ENCODE measurements around the gene KRT8.
"Not testable (repeated sequence)": the region's sequence is repeated elsewhere in the genome, so short reads cannot be mapped to it uniquely, and the experiment has no call there.

The KRT8 gene

DNA sequence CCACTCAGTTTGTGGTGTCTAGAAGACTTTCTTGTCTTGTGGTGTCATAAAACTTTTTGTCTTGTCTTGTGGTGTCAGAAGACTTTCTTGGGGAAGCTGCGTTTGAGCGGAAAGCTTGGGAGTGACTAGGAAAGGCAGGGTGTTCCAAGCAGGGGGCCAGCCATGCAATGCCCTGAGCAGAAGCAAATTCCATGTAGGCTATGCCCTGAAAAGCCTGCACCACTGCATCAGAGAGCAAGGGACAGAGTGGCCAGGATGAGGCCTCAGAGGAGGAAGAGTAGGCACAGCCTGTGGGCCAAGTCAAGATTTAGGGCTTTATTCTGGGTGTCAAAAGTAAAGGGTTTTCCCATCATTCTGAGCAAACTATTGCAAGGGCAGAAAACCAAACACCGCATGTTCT is 14.5 kb downstream of the KRT8 start:
- no peaks in the 10 kb centered on the region for H3K27me3 ChIP-seq (ENCODE audit: insufficient read depth, poor library complexity, severe bottlenecking)

DNA sequence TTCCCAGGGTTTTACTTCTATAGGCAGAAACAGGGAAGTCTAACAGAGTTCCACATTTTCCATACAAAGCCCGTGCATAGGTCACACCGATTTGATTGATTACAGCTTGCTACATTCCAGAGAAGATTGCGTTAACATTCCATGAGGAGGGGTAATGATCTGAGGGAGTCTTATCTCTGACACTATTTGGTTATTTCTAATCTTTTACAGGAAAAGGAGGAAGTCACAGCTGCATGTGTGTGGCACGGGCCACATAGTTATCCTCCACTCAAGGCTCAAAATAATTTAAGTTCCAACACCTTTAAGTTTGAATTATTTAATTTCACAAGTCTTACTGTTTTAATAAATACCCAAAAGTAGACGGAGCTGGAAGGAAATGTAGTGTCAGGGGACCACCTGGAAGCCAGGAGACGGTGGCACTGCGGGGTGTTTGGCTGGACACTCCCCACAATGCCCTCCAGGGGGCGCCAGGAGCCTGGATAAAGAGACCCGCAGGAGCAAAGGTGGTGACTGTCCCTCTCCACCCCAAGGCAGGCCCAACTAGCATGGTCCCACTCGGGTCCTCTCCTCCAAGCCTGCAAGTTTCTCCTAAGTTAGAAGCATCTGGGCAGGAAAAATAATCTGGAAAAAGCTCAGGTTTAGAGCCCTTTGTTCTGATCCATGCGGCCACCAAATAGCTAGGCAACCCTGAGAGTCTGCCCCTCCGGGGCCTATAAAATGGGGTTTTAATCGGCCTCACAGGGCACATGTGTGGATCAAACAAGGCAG is 20.2 kb downstream of the KRT8 start:
- DNase-seq (ENCODE audit: low read depth in 1 of 2, low spot score in 1 of 2), result peak in 1 of 2 experiments; percentile 72
- H3K27ac ChIP-seq (replicated peaks), result no peak overlapping the region

More for the DNA sequence above, 14.5 kb downstream of the KRT8 start:
- no peak overlapping the region for H3K4me3 ChIP-seq (replicated peaks; ENCODE audit: insufficient read depth, low read length)
- DNase-seq (ENCODE audit: low read depth in 1 of 2, low spot score in 1 of 2), result no peak
- H3K27ac ChIP-seq (replicated peaks), result no peak overlapping the region
- TF ChIP-seq SPI1 (IDR thresholded peaks at IDR 0.05; ENCODE audit: borderline replicate concordance, low read depth) (no peak), GABPA (IDR thresholded peaks at IDR 0.05; ENCODE audit: low read depth) (no peak)
- TF ChIP-seq, protein P1, sequence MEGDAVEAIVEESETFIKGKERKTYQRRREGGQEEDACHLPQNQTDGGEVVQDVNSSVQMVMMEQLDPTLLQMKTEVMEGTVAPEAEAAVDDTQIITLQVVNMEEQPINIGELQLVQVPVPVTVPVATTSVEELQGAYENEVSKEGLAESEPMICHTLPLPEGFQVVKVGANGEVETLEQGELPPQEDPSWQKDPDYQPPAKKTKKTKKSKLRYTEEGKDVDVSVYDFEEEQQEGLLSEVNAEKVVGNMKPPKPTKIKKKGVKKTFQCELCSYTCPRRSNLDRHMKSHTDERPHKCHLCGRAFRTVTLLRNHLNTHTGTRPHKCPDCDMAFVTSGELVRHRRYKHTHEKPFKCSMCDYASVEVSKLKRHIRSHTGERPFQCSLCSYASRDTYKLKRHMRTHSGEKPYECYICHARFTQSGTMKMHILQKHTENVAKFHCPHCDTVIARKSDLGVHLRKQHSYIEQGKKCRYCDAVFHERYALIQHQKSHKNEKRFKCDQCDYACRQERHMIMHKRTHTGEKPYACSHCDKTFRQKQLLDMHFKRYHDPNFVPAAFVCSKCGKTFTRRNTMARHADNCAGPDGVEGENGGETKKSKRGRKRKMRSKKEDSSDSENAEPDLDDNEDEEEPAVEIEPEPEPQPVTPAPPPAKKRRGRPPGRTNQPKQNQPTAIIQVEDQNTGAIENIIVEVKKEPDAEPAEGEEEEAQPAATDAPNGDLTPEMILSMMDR (IDR thresholded peaks at IDR 0.05; ENCODE audit: insufficient read depth, low read length), result no peak

DNA sequence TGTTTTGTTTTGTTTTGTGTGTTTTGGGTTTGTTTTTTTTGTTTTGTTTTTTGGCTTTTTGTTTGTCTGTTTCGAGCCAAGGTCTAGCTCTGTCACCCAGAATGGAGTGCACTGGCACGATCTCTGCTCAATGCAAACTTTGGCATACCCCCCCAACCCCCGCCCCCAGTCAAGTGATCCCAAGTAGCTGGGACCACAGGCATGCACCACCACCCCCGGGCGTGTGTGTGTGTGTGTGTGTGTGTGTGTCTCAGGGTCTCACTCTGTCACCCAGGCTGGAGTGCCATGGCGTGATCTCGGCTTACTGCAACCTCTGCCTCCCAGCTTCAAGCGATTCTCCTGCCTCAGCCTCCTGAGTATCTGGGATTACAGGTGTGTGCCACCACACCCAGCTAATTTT is 24.4 kb downstream of the KRT8 start:
- not testable (repeated sequence) for H3K27ac ChIP-seq (replicated peaks); H3K4me3 ChIP-seq (replicated peaks; ENCODE audit: insufficient read depth, low read length); DNase-seq (ENCODE audit: low read depth in 1 of 2, low spot score in 1 of 2); H3K27me3 ChIP-seq (ENCODE audit: insufficient read depth, poor library complexity, severe bottlenecking)

More for the DNA sequence above, 20.2 kb downstream of the KRT8 start:
- Histone ChIP-seq H3K4me3 (replicated peaks; ENCODE audit: insufficient read depth, low read length) (no peak overlapping the region), H3K27me3 (ENCODE audit: insufficient read depth, poor library complexity, severe bottlenecking) (no peaks in the 10 kb centered on the region)
- TF ChIP-seq, protein P1 (IDR thresholded peaks at IDR 0.05; ENCODE audit: insufficient read depth, low read length), result peak; percentile 77
- TF ChIP-seq SPI1 (IDR thresholded peaks at IDR 0.05; ENCODE audit: borderline replicate concordance, low read depth), result peak; percentile 62; the same call in 1 of the 2 replicates
- TF ChIP-seq, protein P2, sequence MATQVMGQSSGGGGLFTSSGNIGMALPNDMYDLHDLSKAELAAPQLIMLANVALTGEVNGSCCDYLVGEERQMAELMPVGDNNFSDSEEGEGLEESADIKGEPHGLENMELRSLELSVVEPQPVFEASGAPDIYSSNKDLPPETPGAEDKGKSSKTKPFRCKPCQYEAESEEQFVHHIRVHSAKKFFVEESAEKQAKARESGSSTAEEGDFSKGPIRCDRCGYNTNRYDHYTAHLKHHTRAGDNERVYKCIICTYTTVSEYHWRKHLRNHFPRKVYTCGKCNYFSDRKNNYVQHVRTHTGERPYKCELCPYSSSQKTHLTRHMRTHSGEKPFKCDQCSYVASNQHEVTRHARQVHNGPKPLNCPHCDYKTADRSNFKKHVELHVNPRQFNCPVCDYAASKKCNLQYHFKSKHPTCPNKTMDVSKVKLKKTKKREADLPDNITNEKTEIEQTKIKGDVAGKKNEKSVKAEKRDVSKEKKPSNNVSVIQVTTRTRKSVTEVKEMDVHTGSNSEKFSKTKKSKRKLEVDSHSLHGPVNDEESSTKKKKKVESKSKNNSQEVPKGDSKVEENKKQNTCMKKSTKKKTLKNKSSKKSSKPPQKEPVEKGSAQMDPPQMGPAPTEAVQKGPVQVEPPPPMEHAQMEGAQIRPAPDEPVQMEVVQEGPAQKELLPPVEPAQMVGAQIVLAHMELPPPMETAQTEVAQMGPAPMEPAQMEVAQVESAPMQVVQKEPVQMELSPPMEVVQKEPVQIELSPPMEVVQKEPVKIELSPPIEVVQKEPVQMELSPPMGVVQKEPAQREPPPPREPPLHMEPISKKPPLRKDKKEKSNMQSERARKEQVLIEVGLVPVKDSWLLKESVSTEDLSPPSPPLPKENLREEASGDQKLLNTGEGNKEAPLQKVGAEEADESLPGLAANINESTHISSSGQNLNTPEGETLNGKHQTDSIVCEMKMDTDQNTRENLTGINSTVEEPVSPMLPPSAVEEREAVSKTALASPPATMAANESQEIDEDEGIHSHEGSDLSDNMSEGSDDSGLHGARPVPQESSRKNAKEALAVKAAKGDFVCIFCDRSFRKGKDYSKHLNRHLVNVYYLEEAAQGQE (IDR thresholded peaks at IDR 0.05; ENCODE audit: insufficient replicate concordance, low read depth), result no peak

DNA sequence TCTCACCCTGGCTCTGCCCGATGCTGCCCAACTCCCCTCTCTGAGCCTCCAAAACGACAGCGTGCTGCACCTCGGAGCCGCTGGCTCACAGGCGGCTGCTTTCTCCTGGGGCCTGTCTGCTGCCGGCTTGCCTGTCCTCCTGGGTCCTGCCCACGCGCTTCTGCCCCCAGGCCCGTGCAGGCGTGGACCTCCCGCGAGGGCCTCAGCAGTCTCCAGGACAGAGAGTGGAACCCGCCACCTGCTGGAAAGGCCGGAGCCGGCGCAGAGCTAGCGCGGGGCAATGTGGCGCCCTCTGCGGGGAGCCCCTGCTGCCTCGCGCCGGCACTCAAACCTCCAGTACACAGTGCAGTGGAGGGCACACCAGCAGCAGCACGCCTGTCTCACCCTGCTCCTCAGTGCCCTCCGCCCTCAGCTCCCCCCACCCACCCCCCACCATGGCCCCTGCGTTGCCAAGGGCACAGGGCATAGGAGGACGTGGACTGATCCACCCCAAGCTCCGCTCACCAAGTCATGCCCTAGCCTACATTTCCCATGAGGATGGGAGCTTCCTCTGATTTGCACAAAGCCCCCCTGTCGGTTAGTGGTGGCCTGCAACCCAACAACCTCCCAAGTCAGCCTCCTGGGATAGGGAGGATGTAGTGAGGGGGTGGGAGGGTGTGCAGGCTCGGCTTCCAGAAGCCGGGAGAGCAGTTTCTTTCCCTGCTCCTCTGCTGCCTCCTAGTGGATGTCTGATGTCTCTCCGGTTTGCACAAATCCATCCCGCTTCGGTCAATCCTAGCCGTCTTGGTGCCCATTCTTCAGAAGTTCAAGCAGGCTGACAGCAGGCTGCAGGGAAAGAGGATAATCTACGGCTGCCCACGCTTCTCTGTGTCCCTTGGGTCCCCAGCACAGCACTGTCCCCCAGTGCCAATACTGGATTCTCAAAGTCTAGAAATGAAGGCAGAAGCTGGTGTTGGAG is 25.2 kb downstream of the KRT8 start:
- peak overlapping the region; percentile 21 for H3K4me3 ChIP-seq (replicated peaks; ENCODE audit: insufficient read depth, low read length)
- H3K27ac ChIP-seq (replicated peaks), result no peak overlapping the region
- no peaks in the 10 kb centered on the region for H3K27me3 ChIP-seq (ENCODE audit: insufficient read depth, poor library complexity, severe bottlenecking)
- peak; percentile 49 to 72 for DNase-seq (ENCODE audit: low read depth in 1 of 2, low spot score in 1 of 2)
- TF ChIP-seq SPI1 (IDR thresholded peaks at IDR 0.05; ENCODE audit: borderline replicate concordance, low read depth), result no peak
- TF ChIP-seq, protein P1 (IDR thresholded peaks at IDR 0.05; ENCODE audit: insufficient read depth, low read length), result peak; percentile 95
